ENCODE data around the gene CLDN16.

CLDN16 gene

GRCh38 chr3:190430906-190431305 is 42.9 kb downstream of the CLDN16 start:
- Histone ChIP-seq H3K4me1 (ENCODE audit: insufficient read depth, low read length) (no peaks in the 10 kb centered on the region), H3K36me3 (ENCODE audit: insufficient read depth, low read length) (no peaks in the 10 kb centered on the region), H3K4me3 (ENCODE audit: low read length) (no peak overlapping the region), H3K27me3 (ENCODE audit: insufficient read depth, low read length) (no peaks in the 10 kb centered on the region), H3K9me3 (ENCODE audit: low read length) (no peaks in the 10 kb centered on the region), H2AFZ (ENCODE audit: low read depth, low read length) (no peak overlapping the region)

DNA sequence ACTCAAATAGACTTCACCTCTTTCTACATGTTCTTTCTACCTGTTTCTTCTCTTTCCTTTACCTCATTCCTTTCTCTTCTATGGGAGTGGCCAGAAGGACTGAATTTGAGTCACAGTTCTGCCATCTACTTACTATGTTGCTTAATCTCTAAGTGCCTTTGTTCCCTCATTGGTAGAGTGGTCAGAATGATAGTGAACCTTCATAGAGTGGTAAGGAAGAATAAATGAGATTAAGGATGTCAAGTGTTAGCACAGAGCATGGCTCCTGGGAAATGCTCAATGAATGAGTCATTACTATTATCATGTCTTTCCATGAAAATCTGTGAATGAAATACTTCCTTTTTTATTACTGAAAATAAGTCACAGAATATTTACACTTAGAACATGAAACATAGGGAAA is 44.3 kb downstream of the CLDN16 start:
- Histone ChIP-seq H3K4me3 (ENCODE audit: low read length) (no peak overlapping the region), H2AFZ (ENCODE audit: low read depth, low read length) (no peak overlapping the region), H3K27me3 (ENCODE audit: insufficient read depth, low read length) (no peaks in the 10 kb centered on the region), H3K9me3 (ENCODE audit: low read length) (no peaks in the 10 kb centered on the region), H3K36me3 (ENCODE audit: insufficient read depth, low read length) (no peaks in the 10 kb centered on the region), H3K4me1 (ENCODE audit: insufficient read depth, low read length) (no peaks in the 10 kb centered on the region)

- no peaks in the 10 kb centered on the region for H3K9me3 ChIP-seq (ENCODE audit: low read length)
- no peak overlapping the region for H3K4me3 ChIP-seq (ENCODE audit: low read length)
- H3K27me3 ChIP-seq (ENCODE audit: insufficient read depth, low read length): no peaks in the 10 kb centered on the region
- no peaks in the 10 kb centered on the region for H3K4me1 ChIP-seq (ENCODE audit: insufficient read depth, low read length)
- H2AFZ ChIP-seq (ENCODE audit: low read depth, low read length): no peak overlapping the region
- H3K36me3 ChIP-seq (ENCODE audit: insufficient read depth, low read length): no peaks in the 10 kb centered on the region
Measured at GRCh38 chr3:190433626-190434025, 45.7 kb downstream of the CLDN16 start.

GRCh38 chr3:190435618-190436017 is 47.7 kb downstream of the CLDN16 start:
- Histone ChIP-seq H3K4me1 (ENCODE audit: insufficient read depth, low read length) (no peaks in the 10 kb centered on the region), H3K9me3 (ENCODE audit: low read length) (no peaks in the 10 kb centered on the region), H3K4me3 (ENCODE audit: low read length) (no peak overlapping the region), H2AFZ (ENCODE audit: low read depth, low read length) (no peak overlapping the region), H3K36me3 (ENCODE audit: insufficient read depth, low read length) (no peaks in the 10 kb centered on the region), H3K27me3 (ENCODE audit: insufficient read depth, low read length) (no peaks in the 10 kb centered on the region)

DNA sequence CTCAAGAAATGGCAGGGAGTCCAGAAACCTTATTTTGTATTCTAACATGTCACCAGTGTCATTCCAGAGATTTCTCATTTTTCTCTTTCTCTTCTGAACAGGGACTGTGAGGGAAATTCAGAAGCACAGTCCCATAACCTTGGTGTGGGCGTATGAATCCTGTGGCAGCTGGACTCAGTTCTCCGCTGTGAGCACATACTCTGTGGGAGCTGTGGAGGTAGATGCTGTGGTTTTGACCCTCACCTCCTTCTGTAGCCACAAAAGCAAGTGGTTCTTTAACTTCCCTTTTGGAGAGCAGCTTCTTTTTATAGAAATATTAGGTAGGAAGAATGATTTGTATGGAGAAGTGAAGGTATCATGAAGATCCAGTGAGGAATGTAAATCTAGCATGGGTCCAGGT is 48.4 kb downstream of the CLDN16 start:
- no peak overlapping the region for H2AFZ ChIP-seq (ENCODE audit: low read depth, low read length)
- no peaks in the 10 kb centered on the region for H3K27me3 ChIP-seq (ENCODE audit: insufficient read depth, low read length)
- H3K9me3 ChIP-seq (ENCODE audit: low read length): no peaks in the 10 kb centered on the region
- no peaks in the 10 kb centered on the region for H3K36me3 ChIP-seq (ENCODE audit: insufficient read depth, low read length)
- H3K4me1 ChIP-seq (ENCODE audit: insufficient read depth, low read length): no peaks in the 10 kb centered on the region
- H3K4me3 ChIP-seq (ENCODE audit: low read length): no peak overlapping the region

- no peaks in the 10 kb centered on the region for H3K9me3 ChIP-seq (ENCODE audit: low read length)
- no peaks in the 10 kb centered on the region for H3K4me1 ChIP-seq (ENCODE audit: insufficient read depth, low read length)
- H3K36me3 ChIP-seq (ENCODE audit: insufficient read depth, low read length): no peaks in the 10 kb centered on the region
- no peaks in the 10 kb centered on the region for H3K27me3 ChIP-seq (ENCODE audit: insufficient read depth, low read length)
- H2AFZ ChIP-seq (ENCODE audit: low read depth, low read length): no peak overlapping the region
- H3K4me3 ChIP-seq (ENCODE audit: low read length): no peak overlapping the region
Measured at GRCh38 chr3:190442240-190442639, 54.3 kb downstream of the CLDN16 start.

DNA sequence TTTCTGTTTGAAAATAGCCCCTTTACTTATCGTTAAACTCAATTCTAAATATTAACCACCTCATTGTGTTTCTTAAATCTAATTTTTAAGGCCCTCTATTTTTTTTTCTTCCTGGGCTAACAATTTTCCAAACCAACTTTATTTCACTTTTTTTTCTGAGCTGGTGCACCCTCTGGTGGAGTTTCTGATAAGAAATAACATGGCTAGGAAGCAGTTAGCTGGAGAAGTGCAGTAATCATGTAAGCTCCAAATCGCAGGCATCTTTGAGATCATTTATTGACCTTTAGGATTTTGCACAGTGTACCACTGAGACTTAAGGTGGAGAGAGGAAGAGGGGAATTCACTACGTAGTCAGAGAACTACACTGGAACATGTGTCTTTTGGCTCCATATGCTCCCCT is 55.3 kb downstream of the CLDN16 start:
- H3K4me1 ChIP-seq (ENCODE audit: insufficient read depth, low read length): no peaks in the 10 kb centered on the region

GRCh38 chr3:190444006-190444405 is 56.0 kb downstream of the CLDN16 start:
- Histone ChIP-seq H3K4me3 (ENCODE audit: low read length) (no peak overlapping the region), H2AFZ (ENCODE audit: low read depth, low read length) (no peak overlapping the region), H3K9me3 (ENCODE audit: low read length) (no peaks in the 10 kb centered on the region), H3K4me1 (ENCODE audit: insufficient read depth, low read length) (no peaks in the 10 kb centered on the region), H3K36me3 (ENCODE audit: insufficient read depth, low read length) (no peaks in the 10 kb centered on the region), H3K27me3 (ENCODE audit: insufficient read depth, low read length) (no peaks in the 10 kb centered on the region)

More for the DNA sequence above, 55.3 kb downstream of the CLDN16 start:
- Histone ChIP-seq H3K4me3 (ENCODE audit: low read length) (no peak overlapping the region), H3K36me3 (ENCODE audit: insufficient read depth, low read length) (no peaks in the 10 kb centered on the region), H3K9me3 (ENCODE audit: low read length) (no peaks in the 10 kb centered on the region), H3K27me3 (ENCODE audit: insufficient read depth, low read length) (no peaks in the 10 kb centered on the region), H2AFZ (ENCODE audit: low read depth, low read length) (no peak overlapping the region)

DNA sequence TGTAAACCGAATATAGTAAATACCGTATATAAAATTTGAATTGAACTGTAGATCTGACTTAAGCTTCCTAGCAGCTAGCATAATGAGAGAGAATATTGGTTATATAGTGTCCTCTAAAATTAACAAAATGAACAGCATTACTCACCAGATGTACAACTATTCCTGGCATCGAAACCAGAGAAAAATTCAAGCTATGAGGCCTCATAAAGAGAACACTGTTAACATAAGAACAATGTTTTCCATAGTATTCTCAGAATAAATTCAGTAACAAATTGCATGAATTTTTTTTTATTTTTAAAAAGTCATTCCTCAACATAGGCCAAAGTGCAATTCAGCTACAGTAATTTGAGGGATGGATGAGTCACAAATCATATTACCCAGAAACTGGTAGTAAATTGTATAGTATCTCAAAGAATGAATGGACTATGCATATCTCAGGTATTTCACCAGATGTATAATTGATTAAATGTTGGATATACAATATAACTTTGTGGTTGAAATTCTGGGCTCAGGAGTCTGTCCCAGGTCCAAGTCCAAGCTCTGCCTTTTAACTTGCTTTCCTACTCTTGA is 56.7 kb downstream of the CLDN16 start:
- Histone ChIP-seq H3K36me3 (ENCODE audit: insufficient read depth, low read length) (no peaks in the 10 kb centered on the region), H2AFZ (ENCODE audit: low read depth, low read length) (no peak overlapping the region), H3K9me3 (ENCODE audit: low read length) (no peaks in the 10 kb centered on the region), H3K27me3 (ENCODE audit: insufficient read depth, low read length) (no peaks in the 10 kb centered on the region), H3K4me1 (ENCODE audit: insufficient read depth, low read length) (no peaks in the 10 kb centered on the region), H3K4me3 (ENCODE audit: low read length) (no peak overlapping the region)

- H2AFZ ChIP-seq (ENCODE audit: low read depth, low read length): no peak overlapping the region
Measured at GRCh38 chr3:190446573-190447279, 58.8 kb downstream of the CLDN16 start.

GRCh38 chr3:190448256-190448655 is 60.3 kb downstream of the CLDN16 start:
- H3K36me3 ChIP-seq (ENCODE audit: insufficient read depth, low read length): no peaks in the 10 kb centered on the region
- H3K27me3 ChIP-seq (ENCODE audit: insufficient read depth, low read length): no peaks in the 10 kb centered on the region
- H3K9me3 ChIP-seq (ENCODE audit: low read length): no peaks in the 10 kb centered on the region
- H2AFZ ChIP-seq (ENCODE audit: low read depth, low read length): no peak overlapping the region
- H3K4me1 ChIP-seq (ENCODE audit: insufficient read depth, low read length): no peaks in the 10 kb centered on the region
- H3K4me3 ChIP-seq (ENCODE audit: low read length): no peak overlapping the region

More at GRCh38 chr3:190446573-190447279, 58.8 kb downstream of the CLDN16 start:
- H3K27me3 ChIP-seq (ENCODE audit: insufficient read depth, low read length): no peaks in the 10 kb centered on the region
- no peaks in the 10 kb centered on the region for H3K4me1 ChIP-seq (ENCODE audit: insufficient read depth, low read length)
- H3K36me3 ChIP-seq (ENCODE audit: insufficient read depth, low read length): no peaks in the 10 kb centered on the region
- H3K9me3 ChIP-seq (ENCODE audit: low read length): no peaks in the 10 kb centered on the region
- H3K4me3 ChIP-seq (ENCODE audit: low read length): no peak overlapping the region

- H3K4me1 ChIP-seq (ENCODE audit: insufficient read depth, low read length): no peaks in the 10 kb centered on the region
Measured at GRCh38 chr3:190449801-190450200, 61.8 kb downstream of the CLDN16 start, which contains the start of gene TMEM207. TSS of gene TMEM207 (minus strand) at chr3:190449901. CDS start at chr3:190449809, 92 bp downstream.

GRCh38 chr3:190455828-190456227 is 67.9 kb downstream of the CLDN16 start:
- Histone ChIP-seq H3K27me3 (ENCODE audit: insufficient read depth, low read length) (no peaks in the 10 kb centered on the region), H3K36me3 (ENCODE audit: insufficient read depth, low read length) (no peaks in the 10 kb centered on the region), H3K4me1 (ENCODE audit: insufficient read depth, low read length) (no peaks in the 10 kb centered on the region), H2AFZ (ENCODE audit: low read depth, low read length) (no peak overlapping the region), H3K4me3 (ENCODE audit: low read length) (no peak overlapping the region), H3K9me3 (ENCODE audit: low read length) (no peaks in the 10 kb centered on the region)

More at GRCh38 chr3:190449801-190450200, 61.8 kb downstream of the CLDN16 start, which contains the start of gene TMEM207:
- Histone ChIP-seq H2AFZ (ENCODE audit: low read depth, low read length) (no peak within 1 kb of the TSS), H3K36me3 (ENCODE audit: insufficient read depth, low read length) (no peaks in the 10 kb centered on the region), H3K9me3 (ENCODE audit: low read length) (no peaks in the 10 kb centered on the region), H3K27me3 (ENCODE audit: insufficient read depth, low read length) (no peaks in the 10 kb centered on the region), H3K4me3 (ENCODE audit: low read length) (no peak within 1 kb of the TSS)
